ENCODE results near the gene ADH1A.

GRCh38 chr4:99324361-99324760, 33.6 kb upstream of the ADH1A start:
- TF ChIP-seq CTCF (IDR thresholded peaks at IDR 0.05) = no peak
- TF ChIP-seq POLR2A (IDR thresholded peaks at IDR 0.05) = no peak

Data from prostate gland (tissue), 2 donors.